ENCODE data around the gene PPIP5K1. TPM values are rescaled to one million over a fixed set of nuclear protein-coding genes. Genes with fewer than 3 reads are reported as not detected.

Gene PPIP5K1
- total and polyA plus RNA-seq, 9 of the 15 experiments (the other 6 are each of a cell fraction or from before 2014, with no cell fraction given), result 2.5 to 74.6 (median 35.1) TPM

DNA sequence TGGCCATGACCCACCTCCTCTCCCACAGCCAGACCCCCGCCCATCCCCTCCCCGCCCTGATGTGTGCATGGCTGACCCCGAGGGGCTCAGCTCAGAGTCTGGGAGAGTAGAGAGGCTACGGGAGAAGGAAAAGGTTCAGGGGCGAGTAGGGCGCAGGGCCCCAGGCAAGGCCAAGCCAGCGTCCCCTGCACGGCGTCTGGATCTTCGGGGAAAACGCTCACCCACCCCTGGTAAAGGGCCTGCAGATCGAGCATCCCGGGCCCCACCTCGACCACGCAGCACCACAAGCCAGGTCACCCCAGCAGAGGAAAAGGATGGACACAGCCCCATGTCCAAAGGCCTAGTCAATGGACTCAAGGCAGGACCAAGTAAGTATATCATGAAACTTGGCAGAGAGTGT lies 60.9 kb downstream of the PPIP5K1 start:
- ATAC-seq (no peak), FAIRE-seq (no peak)
- WGBS (ENCODE audit: insufficient coverage, low coverage, missing lambda C conversion rate), result 87% methylated on average over 12 of the region's 15 CpGs

DNA sequence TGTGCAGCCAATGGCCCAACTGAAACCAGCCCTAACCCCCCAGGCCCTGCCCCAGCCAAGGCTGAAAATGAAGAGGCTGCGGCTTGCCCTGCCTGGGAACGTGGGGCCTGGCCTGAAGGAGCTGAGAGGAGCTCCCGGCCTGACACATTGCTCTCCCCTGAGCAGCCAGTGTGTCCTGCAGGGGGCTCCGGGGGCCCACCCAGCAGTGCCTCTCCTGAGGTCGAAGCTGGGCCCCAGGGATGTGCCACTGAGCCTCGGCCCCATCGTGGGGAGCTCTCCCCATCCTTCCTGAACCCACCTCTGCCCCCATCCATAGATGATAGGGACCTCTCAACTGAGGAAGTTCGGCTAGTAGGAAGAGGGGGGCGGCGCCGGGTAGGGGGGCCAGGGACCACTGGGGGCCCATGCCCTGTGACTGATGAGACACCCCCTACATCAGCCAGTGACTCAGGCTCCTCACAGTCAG lies 61.4 kb downstream of the PPIP5K1 start:
- H3K4me2 ChIP-seq (ENCODE audit: insufficient read depth, low read length), result no peak overlapping the region
- no peaks in the 10 kb centered on the region for H3K27me3 ChIP-seq (ENCODE audit: control insufficient read depth in 2 of 2, insufficient read depth in 2 of 2, low read length in 2 of 2)
- peaks cover 7% of the 10 kb centered on the region for H3K9me1 ChIP-seq (ENCODE audit: control insufficient read depth, insufficient read depth, low read length)
- no peak overlapping the region for H3K27ac ChIP-seq (ENCODE audit: extremely low read depth, low read depth, low read length)
- peak overlapping the region in 1 of 2 experiments; percentile 31; a peak in 1 of 4 replicates for H3K9ac ChIP-seq (ENCODE audit: insufficient read depth in 1 of 2, low read depth in 2 of 2, low read length in 2 of 2)
- DNase-seq (ENCODE audit: extremely low read depth in 1 of 4, low spot score in 3 of 4) (no peak), FAIRE-seq (no peak), ATAC-seq (no peak)
- WGBS (ENCODE audit: insufficient coverage, low coverage, missing lambda C conversion rate), result 85% methylated on average over 10 of the region's 11 CpGs
- no peak overlapping the region for H3K4me3 ChIP-seq
- TF ChIP-seq POU5F1 (IDR thresholded peaks at IDR 0.05; ENCODE audit: borderline replicate concordance, low read depth, low read length, partially characterized antibody) (no peak), RBFOX2 (IDR thresholded peaks at IDR 0.05; ENCODE audit: low read depth, low read length) (peak; percentile 45), POLR2B (IDR thresholded peaks at IDR 0.05; ENCODE audit: low read depth, partially characterized antibody) (no peak), POLR2G (IDR thresholded peaks at IDR 0.05; ENCODE audit: low read depth, low read length) (peak; percentile 24; the same call in 1 of the 2 replicates), RBM22 (IDR thresholded peaks at IDR 0.05; ENCODE audit: low read depth, low read length, poor library complexity, severe bottlenecking) (peak; percentile 23), SNRNP70 (optimal IDR thresholded peaks at IDR 0.05; ENCODE audit: low read depth, low read length) (no peak)
- ChIA-PET POLR2A (interaction anchor here (1.4 to 4.5 kb wide), 4 partner anchors 8 to 21 kb away, joined by 3 to 63 read pairs (median 7); partner anchors contain the start of gene MAP1A), CTCF (ENCODE audit: low intra/inter-chr PET ratio) (no interaction called here)
- peaks cover 4 to 12% of the 10 kb centered on the region in 2 experiments; a peak in 3 of 5 replicates for H3K4me1 ChIP-seq (replicated peaks in 1 of 2; ENCODE audit: control insufficient read depth in 2 of 2, insufficient read depth in 2 of 2, low read length in 2 of 2)
- no peak overlapping the region for H2AFZ ChIP-seq (ENCODE audit: low read depth, low read length)
- no TSS peak for BruUV-seq (replicated peaks)
- H4K20me1 ChIP-seq (replicated peaks; ENCODE audit: control insufficient read depth, insufficient read depth, low read length), result peaks cover 5% of the 10 kb centered on the region; the same call in 1 of the 2 replicates
- no peaks in the 10 kb centered on the region for H3K9me3 ChIP-seq (replicated peaks; ENCODE audit: control insufficient read depth, insufficient read depth, low read depth, low read length)
- H3K36me3 ChIP-seq (ENCODE audit: control insufficient read depth, insufficient read depth, low read length), result peaks cover 30% of the 10 kb centered on the region; the same call in 2 of the 3 replicates
- intact Hi-C loops (cut with micrococcal nuclease), result no loop called here
- in situ Hi-C loops (cut with MboI), result no loop called here
- no peaks in the 10 kb centered on the region for H3K79me2 ChIP-seq (ENCODE audit: control insufficient read depth, insufficient read depth, low read length)

More for the DNA sequence above, 60.9 kb downstream of the PPIP5K1 start:
- Histone ChIP-seq H3K27ac (ENCODE audit: extremely low read depth, low read depth, low read length) (no peak overlapping the region), H3K27me3 (ENCODE audit: control insufficient read depth in 2 of 2, insufficient read depth in 2 of 2, low read length in 2 of 2) (no peaks in the 10 kb centered on the region), H3K79me2 (ENCODE audit: control insufficient read depth, insufficient read depth, low read length) (no peaks in the 10 kb centered on the region), H3K4me2 (ENCODE audit: insufficient read depth, low read length) (no peak overlapping the region), H3K9me1 (ENCODE audit: control insufficient read depth, insufficient read depth, low read length) (peaks cover 7% of the 10 kb centered on the region), H3K36me3 (ENCODE audit: control insufficient read depth, insufficient read depth, low read length) (peaks cover 25% of the 10 kb centered on the region; the same call in 2 of the 3 replicates), H3K9ac (ENCODE audit: insufficient read depth in 1 of 2, low read depth in 2 of 2, low read length in 2 of 2) (no peak overlapping the region), H4K20me1 (replicated peaks; ENCODE audit: control insufficient read depth, insufficient read depth, low read length) (peaks cover 5% of the 10 kb centered on the region; the same call in 1 of the 2 replicates), H2AFZ (ENCODE audit: low read depth, low read length) (no peak overlapping the region), H3K4me1 (replicated peaks in 1 of 2; ENCODE audit: control insufficient read depth in 2 of 2, insufficient read depth in 2 of 2, low read length in 2 of 2) (peaks cover 4 to 12% of the 10 kb centered on the region in 2 experiments; a peak in 3 of 5 replicates), H3K9me3 (replicated peaks; ENCODE audit: control insufficient read depth, insufficient read depth, low read depth, low read length) (no peaks in the 10 kb centered on the region), H3K4me3 (no peak overlapping the region)
- POLR2A ChIA-PET, result interaction anchor here (1.4 to 4.5 kb wide), 4 partner anchors 9 to 21 kb away, joined by 3 to 63 read pairs (median 7); partner anchors contain the start of gene MAP1A
- CTCF ChIA-PET (ENCODE audit: low intra/inter-chr PET ratio), result no interaction called here
- no TSS peak for BruUV-seq (replicated peaks)
- intact Hi-C loops (cut with micrococcal nuclease) (no loop called here), in situ Hi-C loops (cut with MboI) (no loop called here)
- DNase-seq (ENCODE audit: extremely low read depth in 1 of 4, low spot score in 3 of 4), result peak in 1 of 4 experiments; percentile 6
- TF ChIP-seq RBM22 (IDR thresholded peaks at IDR 0.05; ENCODE audit: low read depth, low read length, poor library complexity, severe bottlenecking) (no peak), POLR2G (IDR thresholded peaks at IDR 0.05; ENCODE audit: low read depth, low read length) (0 out of 2 replicates have a peak, but pooled peaks have one; percentile 33)

Measured in K562 (cell line).